WERI-Rb-1 (cell line): Measurements from ENCODE around the gene EIF2AK2.

Source experiments
- DNase-seq: peaks from one replicate; pipeline ENCODE4 v3.0.0-alpha.2; 2020
- H3K27ac ChIP-seq: fragments of 250-450 bp; sonication (Bioruptor Pico); 2 replicates; pipeline ENCODE4 v1.5.1; 2020; ENCODE audit warnings: mild to moderate bottlenecking, moderate library complexity
- H3K27me3 ChIP-seq: fragments of 250-450 bp; sonication (Bioruptor Pico); 2 replicates; pipeline ENCODE4 v1.5.1; 2021; ENCODE audit warnings: mild to moderate bottlenecking, low read depth, moderate library complexity; ENCODE audit not compliant: insufficient read depth, severe bottlenecking
- H3K36me3 ChIP-seq: fragments of 250-450 bp; sonication (Bioruptor Pico); 2 replicates; pipeline ENCODE4 v1.5.1; 2020; ENCODE audit warnings: mild to moderate bottlenecking, moderate library complexity
- H3K4me3 ChIP-seq: 2 replicates; pipeline ENCODE4 v1.5.1; 2011; ENCODE audit warnings: low read depth, mild to moderate bottlenecking, control low read depth, low read length
- H3K9me3 ChIP-seq: fragments of 250-450 bp; sonication (Bioruptor Pico); 2 replicates; pipeline ENCODE4 v1.5.1; 2021; ENCODE audit warnings: mild to moderate bottlenecking, moderate library complexity; ENCODE audit not compliant: severe bottlenecking
- TF ChIP-seq, protein P1 (sequence below): IDR thresholded peaks from 2 replicates; pipeline ENCODE4 v1.5.1; 2011; ENCODE audit warnings: low read depth, mild to moderate bottlenecking, control low read depth, inconsistent platforms, low read length

EIF2AK2 gene

DNA sequence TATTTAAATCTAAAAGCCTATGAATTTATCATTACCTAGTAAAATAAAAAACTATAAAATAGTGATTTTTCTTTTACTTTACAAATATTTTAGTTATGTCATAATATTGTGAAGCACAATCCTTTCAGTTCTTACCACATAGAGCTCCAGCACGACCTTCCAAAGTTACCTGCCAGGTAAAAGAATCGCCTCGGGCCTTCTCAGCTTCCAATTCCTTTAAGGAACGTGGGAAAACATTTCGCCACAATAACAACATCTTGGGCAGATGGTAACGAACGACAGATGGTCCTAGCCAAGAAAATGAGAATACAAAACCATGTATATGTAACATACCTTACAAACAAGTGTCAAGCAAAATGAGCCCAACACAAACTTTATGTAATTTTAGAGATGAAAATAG lies 96.3 kb downstream of the EIF2AK2 start:
- no peak for DNase-seq
- peaks cover 47% of the 10 kb centered on the region for H3K36me3 ChIP-seq

DNA sequence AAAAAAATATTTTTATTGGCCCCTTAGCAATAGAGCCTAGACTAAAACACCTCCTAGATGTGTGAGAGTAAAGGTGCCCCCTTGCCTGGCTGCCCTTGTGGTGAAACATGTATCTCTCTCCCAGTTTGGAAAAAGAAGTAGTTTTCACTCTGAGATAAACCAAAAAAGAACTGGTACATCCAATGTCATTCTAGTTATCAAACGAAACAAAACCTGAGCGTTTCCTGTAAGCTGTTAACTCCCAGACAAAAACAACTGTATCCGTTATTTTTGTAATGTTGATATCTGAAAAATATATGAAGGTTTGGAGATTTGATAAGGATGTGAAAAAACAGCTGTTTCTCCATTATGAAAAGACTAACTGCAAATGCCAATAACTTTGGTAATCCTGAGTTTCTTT lies 96.9 kb downstream of the EIF2AK2 start:
- Histone ChIP-seq H3K9me3 (no peaks in the 10 kb centered on the region), H3K4me3 (no peak overlapping the region), H3K36me3 (peaks cover 46% of the 10 kb centered on the region), H3K27ac (no peak overlapping the region), H3K27me3 (no peaks in the 10 kb centered on the region)
- DNase-seq: no peak
- TF ChIP-seq, protein P1, sequence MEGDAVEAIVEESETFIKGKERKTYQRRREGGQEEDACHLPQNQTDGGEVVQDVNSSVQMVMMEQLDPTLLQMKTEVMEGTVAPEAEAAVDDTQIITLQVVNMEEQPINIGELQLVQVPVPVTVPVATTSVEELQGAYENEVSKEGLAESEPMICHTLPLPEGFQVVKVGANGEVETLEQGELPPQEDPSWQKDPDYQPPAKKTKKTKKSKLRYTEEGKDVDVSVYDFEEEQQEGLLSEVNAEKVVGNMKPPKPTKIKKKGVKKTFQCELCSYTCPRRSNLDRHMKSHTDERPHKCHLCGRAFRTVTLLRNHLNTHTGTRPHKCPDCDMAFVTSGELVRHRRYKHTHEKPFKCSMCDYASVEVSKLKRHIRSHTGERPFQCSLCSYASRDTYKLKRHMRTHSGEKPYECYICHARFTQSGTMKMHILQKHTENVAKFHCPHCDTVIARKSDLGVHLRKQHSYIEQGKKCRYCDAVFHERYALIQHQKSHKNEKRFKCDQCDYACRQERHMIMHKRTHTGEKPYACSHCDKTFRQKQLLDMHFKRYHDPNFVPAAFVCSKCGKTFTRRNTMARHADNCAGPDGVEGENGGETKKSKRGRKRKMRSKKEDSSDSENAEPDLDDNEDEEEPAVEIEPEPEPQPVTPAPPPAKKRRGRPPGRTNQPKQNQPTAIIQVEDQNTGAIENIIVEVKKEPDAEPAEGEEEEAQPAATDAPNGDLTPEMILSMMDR: no peak

More for the DNA sequence above, 96.3 kb downstream of the EIF2AK2 start:
- Histone ChIP-seq H3K27ac (no peak overlapping the region), H3K27me3 (no peaks in the 10 kb centered on the region), H3K9me3 (no peaks in the 10 kb centered on the region), H3K4me3 (no peak overlapping the region)
- TF ChIP-seq, protein P1: no peak

DNA sequence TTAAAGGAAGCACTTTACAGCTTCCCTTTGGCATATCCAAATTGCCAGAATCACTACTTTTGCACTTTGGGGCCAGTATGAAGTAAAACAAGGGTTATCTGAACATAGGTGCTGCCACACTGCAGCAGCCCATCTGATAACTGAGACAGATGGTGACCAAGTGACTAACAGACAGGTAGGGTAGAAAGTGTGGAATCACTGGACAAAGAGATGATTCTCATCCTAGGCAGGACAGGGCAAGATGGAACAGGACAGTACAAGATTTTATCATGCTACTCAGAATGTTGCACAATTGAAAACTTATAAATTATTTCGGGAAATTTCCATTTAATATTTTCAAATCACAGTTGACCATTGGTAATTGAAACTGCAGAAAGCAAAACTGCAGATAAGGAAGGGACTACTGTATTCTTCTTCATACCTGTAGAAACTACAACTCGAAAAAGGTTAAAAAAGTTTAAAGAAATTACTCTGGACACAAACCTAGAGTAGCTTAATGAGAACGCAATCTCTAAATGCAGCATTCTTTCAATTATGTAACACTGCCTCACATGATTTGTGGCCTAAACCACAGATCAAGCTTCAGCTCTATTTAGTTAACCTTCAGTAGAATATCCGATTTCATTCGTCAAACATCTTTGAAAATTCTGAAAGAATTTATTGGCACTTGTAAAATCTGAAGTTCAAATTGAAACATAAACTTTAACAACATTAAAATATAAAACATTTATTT lies 104.0 kb downstream of the EIF2AK2 start:
- DNase-seq: no peak
- no peak overlapping the region for H3K4me3 ChIP-seq
- TF ChIP-seq, protein P1: no peak
- no peaks in the 10 kb centered on the region for H3K9me3 ChIP-seq
- no peak overlapping the region for H3K27ac ChIP-seq
- no peaks in the 10 kb centered on the region for H3K27me3 ChIP-seq
- H3K36me3 ChIP-seq: peaks cover 29% of the 10 kb centered on the region
